Right renal cortex interstitium (tissue), 3 donors: ENCODE results near the gene RNASE2. TPM values are rescaled to one million over a fixed set of nuclear protein-coding genes. Genes with fewer than 3 reads are reported as not detected.
"Not testable (repeated sequence)": the region's sequence is repeated elsewhere in the genome, so short reads cannot be mapped to it uniquely, and the experiment has no call there.

Experiments used
- DNase-seq, 3 donors: peaks; one replicate each; pipeline ENCODE4 v3.0.0-alpha.2; 2013; ENCODE audit warnings: low read depth in 3 of 3, low spot score in 2 of 3
- polyA plus RNA-seq, 3 donors: library from polyadenylated mRNA; unstranded; fragments of 120-200 nt; gene quantifications; one replicate each; pipeline ENCODE4 v1.2.1, GENCODE V29; 2013; ENCODE audit not compliant: insufficient read length in 3 of 3

Gene RNASE2
- polyA plus RNA-seq, 3 donors = 0.86 to 1.9 (median 0.89) TPM

DNA sequence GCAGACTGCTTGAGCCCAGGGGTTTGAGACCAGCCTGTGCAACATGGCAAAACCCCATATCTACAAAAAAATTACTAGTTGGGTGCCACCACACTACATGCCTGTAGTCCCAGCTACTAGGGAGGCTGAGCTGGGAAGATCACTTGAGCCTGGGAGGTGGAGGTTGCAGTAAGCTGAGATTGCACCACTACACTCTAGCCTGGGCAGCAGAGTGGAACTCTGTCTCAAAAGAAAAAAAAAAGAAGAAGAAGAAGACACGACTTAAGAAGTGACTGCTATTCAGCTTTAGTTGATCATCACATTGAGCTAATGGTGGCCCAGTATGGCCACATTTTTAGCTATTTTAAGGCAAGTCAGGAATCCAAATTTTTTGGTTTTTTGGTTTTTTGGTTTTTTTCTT lies 25.6 kb downstream of the RNASE2 start:
- no peak for DNase-seq

DNA sequence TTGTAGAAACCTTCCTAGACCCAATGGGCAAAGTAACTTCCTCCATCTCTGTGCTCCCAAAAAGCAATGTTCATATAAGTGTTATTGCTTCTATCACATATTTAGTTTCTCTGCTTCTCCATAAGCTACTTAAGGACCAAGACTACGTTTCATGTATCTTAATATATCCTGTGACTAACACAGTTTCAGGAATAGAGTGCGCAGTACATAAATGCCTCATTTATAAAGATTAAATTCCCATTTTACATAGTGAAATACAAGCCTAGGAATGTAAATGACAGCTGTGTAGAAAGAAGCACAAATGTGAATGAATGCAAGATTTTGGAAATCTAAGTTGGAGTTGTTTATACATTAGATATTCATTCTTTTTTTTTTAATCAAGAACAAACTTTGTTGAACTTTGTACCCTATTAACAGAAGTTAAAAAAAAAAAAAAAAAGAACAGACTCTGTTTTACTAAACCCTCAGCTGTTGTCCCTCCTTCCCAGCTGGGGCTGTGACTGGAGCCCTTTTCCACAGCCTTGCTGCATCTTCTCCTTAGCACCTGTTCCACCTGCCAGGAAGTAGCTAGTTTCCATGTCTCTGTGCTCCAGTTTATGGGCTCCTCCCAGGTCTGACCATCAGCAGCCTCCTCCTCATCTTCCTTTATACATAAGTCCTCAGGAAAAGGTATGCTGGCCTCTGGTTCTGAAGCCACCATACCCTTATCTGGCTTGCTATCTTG lies 27.5 kb downstream of the RNASE2 start:
- DNase-seq = no peak

DNA sequence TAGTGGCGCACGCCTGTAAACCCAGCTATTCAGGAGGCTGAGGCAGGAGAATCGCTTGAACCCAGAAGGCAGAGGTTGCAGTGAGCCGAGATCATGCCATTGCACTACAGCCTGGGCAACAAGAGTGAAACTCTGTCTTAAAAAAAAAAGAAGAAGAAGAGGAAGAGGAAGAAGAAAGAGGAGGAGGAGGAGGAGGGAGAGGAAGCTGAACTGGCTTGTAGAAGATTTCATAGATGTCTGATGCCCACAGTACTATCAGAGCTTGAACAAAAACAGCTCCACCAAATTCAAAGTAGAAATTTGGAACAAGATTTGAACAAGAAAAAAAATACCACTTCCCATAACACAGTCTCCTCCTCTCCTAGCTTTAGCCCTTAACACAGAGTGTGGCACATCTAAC lies 30.4 kb downstream of the RNASE2 start:
- DNase-seq = not testable (repeated sequence)

DNA sequence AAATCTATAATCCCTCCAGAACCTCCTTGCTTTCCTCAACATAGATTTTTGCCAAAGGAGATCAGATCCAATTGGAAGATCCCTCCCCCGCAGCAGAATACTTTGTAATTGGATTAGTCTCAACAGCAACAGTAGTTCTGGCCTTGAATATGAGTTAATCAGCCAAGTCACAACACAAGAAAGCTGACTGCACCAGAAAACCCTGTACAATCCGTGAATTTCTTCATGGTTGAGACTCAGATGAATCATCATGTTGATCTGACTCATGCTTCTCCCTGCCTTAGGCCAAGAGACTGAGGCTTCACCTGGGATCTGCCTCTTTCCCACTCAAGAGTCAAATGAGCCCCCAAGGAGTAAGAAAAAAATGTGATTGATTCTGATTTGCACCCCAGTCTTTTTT lies 31.5 kb downstream of the RNASE2 start:
- no peak for DNase-seq

DNA sequence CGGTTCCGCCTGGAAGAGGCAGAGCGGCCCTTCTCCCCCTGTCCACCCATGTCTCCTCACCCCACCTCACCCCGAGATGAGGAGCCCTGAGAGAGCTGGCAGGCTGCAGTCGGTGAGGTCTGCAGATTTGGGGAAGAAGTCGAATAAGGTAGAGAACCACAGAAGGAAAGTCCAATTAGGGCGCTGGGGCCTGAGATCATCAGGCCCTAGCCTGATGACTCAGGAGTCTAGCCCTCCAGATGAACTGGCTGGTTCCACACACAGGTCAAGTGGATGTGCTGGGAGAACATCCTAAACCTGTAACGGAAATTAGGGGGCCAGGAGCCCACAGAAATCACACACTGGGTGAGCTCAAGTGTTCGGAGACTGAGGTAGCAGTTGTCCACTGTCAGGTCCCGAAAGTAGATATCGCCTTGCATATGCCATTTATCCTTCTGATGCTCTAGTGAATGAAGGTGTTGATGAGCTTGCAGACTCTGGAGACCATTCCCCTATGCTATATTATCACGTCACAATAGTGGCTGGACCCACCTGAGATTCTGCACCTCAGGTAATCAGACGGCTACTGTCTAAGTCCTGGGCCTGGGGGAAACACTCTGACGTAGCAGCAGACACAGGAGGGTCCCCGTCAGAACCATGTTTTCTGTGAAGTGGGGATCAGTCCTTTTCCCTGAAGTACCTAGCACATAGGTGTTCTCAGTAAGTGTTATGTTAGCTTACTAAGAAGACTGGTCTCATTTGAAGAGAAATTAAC lies 33.6 kb downstream of the RNASE2 start:
- no peak for DNase-seq

DNA sequence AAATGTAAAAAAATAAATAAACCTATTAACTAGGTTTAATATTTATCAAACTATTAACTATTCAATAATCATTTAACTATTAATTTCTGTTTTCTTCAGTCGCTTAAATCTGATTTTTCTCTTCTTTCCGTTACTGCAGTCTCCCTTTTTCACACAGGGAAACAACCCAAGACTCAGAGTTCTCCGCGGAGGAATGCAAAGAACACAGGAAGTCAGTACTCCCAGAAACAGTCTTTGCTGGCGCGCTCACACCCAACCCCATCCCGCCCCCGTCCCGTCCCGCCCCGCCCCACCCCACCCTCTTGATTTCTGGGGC lies 34.1 kb downstream of the RNASE2 start:
- no peak for DNase-seq

DNA sequence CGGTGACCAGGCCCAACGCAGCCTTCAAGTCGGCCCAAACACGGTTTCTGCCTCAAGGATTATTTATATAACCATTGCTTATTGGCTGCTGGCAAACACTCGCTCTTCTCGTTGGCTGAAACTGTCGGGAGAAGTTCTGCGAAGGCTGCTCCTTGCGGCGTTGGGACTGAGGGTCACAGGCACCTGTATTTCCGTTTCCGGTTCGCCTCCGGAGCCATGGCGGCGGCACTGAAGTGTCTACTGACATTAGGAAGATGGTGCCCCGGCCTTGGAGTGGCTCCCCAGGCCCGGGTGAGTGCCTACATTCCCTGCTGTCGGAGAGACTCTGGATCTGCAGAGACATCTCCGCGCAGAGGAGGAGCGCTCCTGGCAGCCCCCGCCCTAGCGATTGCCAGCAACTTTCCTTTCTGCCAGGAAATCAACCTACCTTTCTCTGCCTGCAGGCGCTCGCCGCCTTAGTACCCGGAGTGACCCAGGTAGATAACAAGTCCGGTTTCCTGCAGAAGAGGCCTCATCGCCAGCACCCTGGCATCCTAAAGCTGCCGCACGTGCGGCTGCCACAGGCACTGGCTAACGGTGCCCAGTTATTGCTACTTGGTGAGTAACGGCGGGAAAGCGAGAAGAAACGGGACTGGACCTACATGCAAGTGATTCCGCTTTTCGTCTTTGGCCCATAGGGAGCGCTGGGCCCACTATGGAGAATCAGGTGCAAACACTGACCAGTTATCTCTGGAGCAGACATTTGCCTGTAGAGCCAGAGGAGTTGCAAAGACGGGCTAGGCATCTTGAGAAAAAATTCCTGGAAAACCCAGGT lies 34.7 kb downstream of the RNASE2 start, which contains the start of gene METTL17:
TSS of gene METTL17 (plus strand) at position 194 of the 814 bp plus-strand sequence. CDS start at position 217, 23 bp downstream.
- DNase-seq = peak; percentile 86 to 91 (median 90)

DNA sequence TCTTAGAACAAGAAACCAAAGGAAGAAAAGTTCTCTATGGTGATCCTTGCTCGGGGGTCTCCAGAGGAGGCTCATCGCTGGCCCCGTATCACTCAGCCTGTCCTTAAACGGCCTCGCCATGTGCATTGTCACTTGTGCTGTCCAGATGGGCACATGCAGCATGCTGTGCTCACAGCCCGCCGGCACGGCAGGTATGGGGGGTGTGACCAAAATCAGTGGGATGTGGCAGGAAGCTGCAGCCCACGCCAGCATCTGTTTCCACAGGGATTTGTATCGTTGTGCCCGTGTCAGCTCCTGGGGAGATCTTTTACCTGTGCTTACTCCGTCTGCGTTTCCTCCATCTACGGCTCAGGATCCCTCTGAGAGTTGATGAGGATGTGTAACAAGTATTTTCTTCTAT lies 41.2 kb downstream of the RNASE2 start:
- no peak for DNase-seq

DNA sequence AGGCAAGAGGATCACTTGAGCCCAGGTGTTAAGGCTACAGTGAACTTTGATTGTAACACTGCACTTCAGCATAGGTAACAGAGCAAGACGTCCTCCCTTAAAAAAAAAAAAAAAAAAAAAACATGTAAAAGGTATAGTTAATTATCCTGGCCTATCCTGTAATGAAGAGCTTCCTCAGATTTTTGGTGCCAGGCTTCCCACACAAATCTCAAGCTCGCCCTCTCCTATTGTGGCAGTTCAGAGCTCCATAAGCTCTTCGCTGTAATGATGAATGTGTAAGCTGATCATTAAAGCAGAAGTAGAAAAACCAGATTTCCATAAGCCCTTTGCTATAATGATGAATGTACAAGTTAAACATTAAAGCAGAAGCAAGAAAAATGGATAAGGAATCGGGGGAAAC lies 41.8 kb downstream of the RNASE2 start:
- no peak for DNase-seq

DNA sequence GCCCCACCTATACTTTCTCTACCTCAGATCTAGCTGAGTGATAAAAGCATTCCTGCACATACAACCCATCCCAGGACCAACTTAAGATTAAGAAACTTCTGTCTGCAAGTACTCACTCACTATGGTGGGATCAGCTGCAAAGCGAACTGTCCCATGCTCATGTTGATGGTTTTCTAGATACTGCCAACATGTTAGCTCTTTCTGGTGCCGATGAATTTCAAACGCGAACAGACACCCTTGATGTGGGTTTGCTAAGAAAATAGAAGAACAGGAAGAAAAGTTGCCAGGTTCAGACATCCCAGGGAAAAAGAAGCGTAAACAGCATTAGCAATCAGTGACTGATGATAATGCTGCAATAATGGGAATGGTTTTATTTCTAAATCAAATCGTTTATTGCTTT lies 42.3 kb downstream of the RNASE2 start:
- DNase-seq = no peak

DNA sequence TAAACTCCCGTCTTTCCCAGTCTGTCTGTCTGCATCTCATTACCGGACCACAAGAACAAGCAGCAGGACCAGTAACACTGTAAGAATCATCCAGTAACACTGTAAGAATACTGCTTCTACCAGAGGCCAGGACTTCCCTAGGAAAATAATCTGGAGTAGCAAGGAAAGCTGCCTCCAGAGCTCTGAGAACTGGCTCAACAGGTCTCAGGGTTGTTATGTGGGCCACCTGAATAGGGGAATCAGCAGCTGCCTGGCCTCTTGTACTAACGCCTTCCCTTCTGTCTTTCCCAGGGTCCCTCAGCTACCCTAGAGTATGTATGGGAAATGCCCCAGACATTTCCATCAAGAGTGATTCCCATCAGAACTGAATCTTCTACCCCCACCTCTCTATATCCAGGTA lies 42.9 kb downstream of the RNASE2 start:
- no peak for DNase-seq

DNA sequence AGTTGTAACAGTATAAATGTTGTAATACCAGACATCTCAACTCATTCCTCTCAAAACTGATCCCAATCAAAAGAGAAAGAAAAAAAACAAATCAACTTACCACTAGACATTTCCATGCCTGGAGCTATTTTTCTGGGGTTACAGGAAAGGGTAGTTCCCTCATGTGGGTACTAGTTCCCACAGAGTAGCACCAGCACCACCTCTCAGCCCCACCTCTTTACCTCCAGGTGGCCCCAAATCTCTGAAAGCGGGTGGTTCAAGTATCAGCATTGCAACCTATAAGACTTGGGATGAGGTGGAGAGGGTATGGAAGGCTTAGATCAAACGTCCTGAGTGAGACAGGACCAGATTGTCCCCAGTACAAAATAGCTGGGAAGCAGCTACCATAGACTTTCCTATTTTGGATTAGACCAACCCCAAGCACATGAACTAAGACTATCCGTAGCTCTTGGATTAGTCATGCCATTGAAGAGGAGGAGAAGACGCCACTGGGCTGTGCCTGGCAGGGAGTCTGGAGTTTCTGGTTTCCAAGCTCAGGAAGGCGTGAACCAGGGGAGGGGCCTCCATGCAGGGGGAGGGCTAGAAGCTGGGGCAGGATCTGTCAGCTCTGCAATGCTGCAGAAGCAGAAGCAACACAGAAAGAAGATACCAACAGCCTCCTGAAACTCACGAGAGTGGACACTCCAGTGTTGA lies 43.5 kb downstream of the RNASE2 start, which contains the start of gene SLC39A2:
TSS of gene SLC39A2 (plus strand) at position 620 of the 693 bp plus-strand sequence. CDS start 154 bp downstream, outside the sequence.
- DNase-seq = no peak

DNA sequence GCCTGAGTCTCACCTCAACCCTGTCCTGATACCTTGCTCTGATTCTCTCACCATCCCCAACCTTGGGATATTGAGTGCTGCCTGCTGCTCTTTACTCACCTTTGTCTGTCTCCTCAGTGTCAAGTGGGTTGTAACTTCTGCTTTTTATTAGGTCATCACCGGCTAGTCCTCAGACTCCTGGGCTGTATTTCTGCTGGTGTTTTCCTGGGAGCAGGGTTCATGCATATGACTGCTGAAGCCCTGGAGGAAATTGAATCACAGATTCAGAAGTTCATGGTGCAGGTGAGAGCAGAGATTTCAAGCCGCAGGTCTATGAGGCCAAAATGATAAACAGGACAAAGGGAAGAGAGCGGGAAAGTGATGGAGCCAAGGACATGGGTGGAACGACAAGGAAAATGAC lies 44.3 kb downstream of the RNASE2 start:
- DNase-seq = no peak

DNA sequence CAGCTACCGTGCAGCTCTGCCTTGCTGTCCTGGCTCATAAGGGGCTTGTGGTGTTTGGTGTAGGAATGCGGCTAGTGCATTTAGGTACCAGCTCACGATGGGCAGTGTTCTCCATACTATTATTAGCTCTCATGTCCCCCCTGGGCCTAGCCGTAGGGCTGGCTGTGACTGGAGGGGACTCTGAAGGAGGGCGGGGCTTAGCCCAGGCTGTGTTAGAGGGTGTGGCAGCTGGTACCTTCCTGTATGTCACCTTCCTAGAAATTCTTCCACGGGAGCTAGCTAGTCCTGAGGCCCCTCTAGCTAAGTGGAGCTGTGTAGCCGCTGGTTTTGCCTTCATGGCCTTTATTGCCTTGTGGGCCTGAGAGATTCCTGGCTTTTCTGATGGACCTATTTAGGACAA lies 45.9 kb downstream of the RNASE2 start:
- no peak for DNase-seq

DNA sequence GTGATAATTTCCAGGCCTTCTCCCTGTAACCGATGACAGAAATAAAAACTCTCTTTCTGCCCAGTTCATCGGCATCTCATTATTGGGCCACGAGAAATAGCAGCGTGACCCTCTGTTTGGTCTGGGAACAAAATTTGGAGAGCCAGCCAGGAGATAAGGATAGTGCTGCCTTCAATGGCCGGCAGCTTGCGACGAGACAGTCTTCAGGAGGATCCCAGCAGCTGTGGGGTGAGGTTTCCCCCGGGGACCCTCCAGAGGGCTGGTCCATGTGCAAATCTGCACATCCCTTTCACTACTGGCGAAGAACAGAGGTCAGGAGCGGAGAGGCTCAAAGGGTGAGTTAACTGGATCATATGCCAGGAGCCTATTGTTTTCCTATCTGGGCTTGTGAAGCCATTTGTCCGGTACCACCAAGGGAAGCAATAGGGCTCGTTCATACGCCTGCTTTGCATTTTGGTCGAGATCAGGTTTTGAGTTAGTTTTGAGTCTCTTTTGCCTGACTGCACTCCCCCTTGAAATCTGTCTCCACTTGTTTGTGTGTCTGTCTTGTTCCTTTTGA lies 48.6 kb downstream of the RNASE2 start:
- DNase-seq = no peak

Other genes with a start within 250 kb of the RNASE2 start
- gene EDDM3A, start 209.6 kb upstream of the RNASE2 start, polyA plus RNA-seq = under 1 TPM in 2 of 3 donors, not detected in 1; 0.18 to 0.28 TPM
- gene EDDM3B, start 187.1 kb upstream of the RNASE2 start, polyA plus RNA-seq = under 1 TPM; 0.14 to 0.47 (median 0.14) TPM
- 1 to 10 TPM; 6.5 to 7.7 (median 7.4) TPM for gene RNASE6, start 174.2 kb upstream of the RNASE2 start, polyA plus RNA-seq
- 100 to 1,000 TPM; 148 to 180 (median 175) TPM for gene RNASE1, start 152.6 kb upstream of the RNASE2 start, polyA plus RNA-seq
- 1 to 10 TPM in 1 of 3 donors, under 1 TPM in 1, not detected in 1; 0.44 to 1.1 TPM for gene RNASE3, start 64.1 kb upstream of the RNASE2 start, polyA plus RNA-seq
- gene METTL17, start 34.5 kb downstream of the RNASE2 start, polyA plus RNA-seq = 10 to 100 TPM; 79.7 to 89.7 (median 89.3) TPM
- 1 to 10 TPM; 1.3 to 3.0 (median 2.5) TPM for gene SLC39A2, start 43.8 kb downstream of the RNASE2 start, polyA plus RNA-seq
- 100 to 1,000 TPM; 157 to 174 (median 164) TPM for gene NDRG2, start 69.6 kb downstream of the RNASE2 start, polyA plus RNA-seq
- 1 to 10 TPM; 3.0 to 4.3 (median 3.7) TPM for gene TPPP2, start 74.7 kb downstream of the RNASE2 start, polyA plus RNA-seq
- under 1 TPM; 0.36 to 0.51 (median 0.38) TPM for gene RNASE13, start 79.3 kb downstream of the RNASE2 start, polyA plus RNA-seq
- under 1 TPM; 0.67 to 0.96 (median 0.74) TPM for gene RNASE7, start 86.9 kb downstream of the RNASE2 start, polyA plus RNA-seq
- gene RNASE8, start 102.3 kb downstream of the RNASE2 start, polyA plus RNA-seq = not detected
- 10 to 100 TPM; 69.3 to 71.9 (median 70.0) TPM for gene ARHGEF40, start 114.8 kb downstream of the RNASE2 start, polyA plus RNA-seq
- 10 to 100 TPM; 21.5 to 23.4 (median 22.3) TPM for gene ZNF219, start 143.2 kb downstream of the RNASE2 start, polyA plus RNA-seq
- gene TMEM253, start 145.6 kb downstream of the RNASE2 start, polyA plus RNA-seq = 1 to 10 TPM in 2 of 3 donors, under 1 TPM in 1; 0.83 to 1.7 (median 1.0) TPM
- gene OR5AU1, start 200.6 kb downstream of the RNASE2 start, polyA plus RNA-seq = not detected